HFF-Myc (cell line): Measurements from ENCODE around the gene PPARG.

Experiments
- DNase-seq: peaks from one replicate; pipeline ENCODE4 v3.0.0-alpha.2; 2011; ENCODE audit warnings: low read depth; ENCODE audit errors: extremely low read depth
- H3K4me3 ChIP-seq: replicated peaks from 2 replicates; pipeline ENCODE4 v1.5.1; 2011; ENCODE audit warnings: low read depth, mild to moderate bottlenecking, control low read depth, low read length
- TF ChIP-seq, protein P1 (sequence below): IDR thresholded peaks from 2 replicates; pipeline ENCODE4 v1.5.1; 2012; ENCODE audit warnings: mild to moderate bottlenecking, low read depth, low read length, control low read depth; ENCODE audit errors: missing control alignments

PPARG gene

DNA sequence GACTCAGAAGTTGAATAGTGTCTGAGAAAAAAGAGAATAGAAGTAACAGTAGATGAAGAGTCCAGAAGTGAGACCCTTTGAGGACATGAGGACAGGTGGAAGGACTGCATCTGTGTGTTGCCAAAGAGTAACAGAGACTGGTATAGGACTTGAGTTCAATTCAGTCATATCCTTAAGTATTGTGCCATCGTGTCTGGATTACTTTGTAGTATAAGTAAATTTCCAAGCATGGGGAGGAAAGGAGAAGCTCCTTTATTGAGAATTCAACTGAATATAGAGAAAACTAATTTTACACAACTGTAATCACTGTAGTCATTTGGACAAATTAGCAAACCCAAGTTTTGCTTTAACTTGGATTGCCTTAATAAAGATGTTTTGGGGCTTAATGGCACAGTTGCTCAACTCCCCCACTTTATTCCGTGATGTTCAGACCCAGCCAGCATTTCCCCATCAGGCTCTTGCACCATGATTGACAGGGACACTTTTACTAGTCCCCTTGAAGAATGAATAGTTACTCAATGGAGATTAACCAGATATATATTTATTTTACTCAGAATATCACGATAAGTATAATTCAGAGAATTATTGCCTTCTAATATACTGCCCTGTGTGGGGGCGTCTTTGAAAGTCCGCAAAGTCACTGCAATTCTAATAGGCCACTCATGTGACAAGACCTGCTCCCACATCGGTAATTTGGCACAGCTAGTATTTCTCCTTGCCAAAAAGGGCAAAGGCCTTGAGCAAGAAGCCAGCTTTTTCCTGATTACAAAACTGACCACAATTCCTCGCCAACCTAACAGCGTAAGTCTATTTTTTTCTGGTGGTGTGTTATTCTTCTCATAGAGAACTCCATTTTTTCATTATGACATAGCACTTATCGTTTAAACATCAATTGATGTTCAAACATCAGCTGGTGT is 61.3 kb downstream of the PPARG start:
- TF ChIP-seq, protein P1, sequence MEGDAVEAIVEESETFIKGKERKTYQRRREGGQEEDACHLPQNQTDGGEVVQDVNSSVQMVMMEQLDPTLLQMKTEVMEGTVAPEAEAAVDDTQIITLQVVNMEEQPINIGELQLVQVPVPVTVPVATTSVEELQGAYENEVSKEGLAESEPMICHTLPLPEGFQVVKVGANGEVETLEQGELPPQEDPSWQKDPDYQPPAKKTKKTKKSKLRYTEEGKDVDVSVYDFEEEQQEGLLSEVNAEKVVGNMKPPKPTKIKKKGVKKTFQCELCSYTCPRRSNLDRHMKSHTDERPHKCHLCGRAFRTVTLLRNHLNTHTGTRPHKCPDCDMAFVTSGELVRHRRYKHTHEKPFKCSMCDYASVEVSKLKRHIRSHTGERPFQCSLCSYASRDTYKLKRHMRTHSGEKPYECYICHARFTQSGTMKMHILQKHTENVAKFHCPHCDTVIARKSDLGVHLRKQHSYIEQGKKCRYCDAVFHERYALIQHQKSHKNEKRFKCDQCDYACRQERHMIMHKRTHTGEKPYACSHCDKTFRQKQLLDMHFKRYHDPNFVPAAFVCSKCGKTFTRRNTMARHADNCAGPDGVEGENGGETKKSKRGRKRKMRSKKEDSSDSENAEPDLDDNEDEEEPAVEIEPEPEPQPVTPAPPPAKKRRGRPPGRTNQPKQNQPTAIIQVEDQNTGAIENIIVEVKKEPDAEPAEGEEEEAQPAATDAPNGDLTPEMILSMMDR = no peak
- no peak for DNase-seq
- no peak overlapping the region for H3K4me3 ChIP-seq

DNA sequence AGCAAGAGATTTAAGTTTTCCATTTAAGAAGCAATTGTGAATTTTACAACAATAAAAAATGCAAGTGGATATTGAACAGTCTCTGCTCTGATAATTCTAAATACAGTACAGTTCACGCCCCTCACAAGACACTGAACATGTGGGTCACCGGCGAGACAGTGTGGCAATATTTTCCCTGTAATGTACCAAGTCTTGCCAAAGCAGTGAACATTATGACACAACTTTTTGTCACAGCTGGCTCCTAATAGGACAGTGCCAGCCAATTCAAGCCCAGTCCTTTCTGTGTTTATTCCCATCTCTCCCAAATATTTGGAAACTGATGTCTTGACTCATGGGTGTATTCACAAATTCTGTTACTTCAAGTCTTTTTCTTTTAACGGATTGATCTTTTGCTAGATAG is 62.3 kb downstream of the PPARG start:
- DNase-seq = no peak
- no peak overlapping the region for H3K4me3 ChIP-seq
- TF ChIP-seq, protein P1 = no peak

DNA sequence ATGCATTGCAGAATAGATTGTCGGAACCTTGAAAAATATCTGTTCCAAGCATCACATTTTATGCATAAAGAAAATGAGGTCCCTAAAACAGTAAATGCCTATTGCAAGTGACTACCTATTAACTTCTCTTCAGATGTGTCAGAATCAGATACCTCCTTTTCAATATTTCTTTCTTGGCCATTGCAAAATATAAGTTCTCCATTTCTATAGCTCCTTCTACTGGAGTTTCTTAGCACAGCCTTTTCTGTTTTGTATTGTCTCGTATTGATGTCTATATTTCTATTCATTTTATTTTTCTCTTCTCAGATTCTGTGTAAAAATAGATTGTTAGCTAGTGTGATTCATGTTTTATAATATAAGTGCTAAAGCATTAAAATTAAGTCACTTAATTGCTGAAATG is 63.4 kb downstream of the PPARG start:
- H3K4me3 ChIP-seq = no peak overlapping the region
- TF ChIP-seq, protein P1 = no peak
- no peak for DNase-seq

DNA sequence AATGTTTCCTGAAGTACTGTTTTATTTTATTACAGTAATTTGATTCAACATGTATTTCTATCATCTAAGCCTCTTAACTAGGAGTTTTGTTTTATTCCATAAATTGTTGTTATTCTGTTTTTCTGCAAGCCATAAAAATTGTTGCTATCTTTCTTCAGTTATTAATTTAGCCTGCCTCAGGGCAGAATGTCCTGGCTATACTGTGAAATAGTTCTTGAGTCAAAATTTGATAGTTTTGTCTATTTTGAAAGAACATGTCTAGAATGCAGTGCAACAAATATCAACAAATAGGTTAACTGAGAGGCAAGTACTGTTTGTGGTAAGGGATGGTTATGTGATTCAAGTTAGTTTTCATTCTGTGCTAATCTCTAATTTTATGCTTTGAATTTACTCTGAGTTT is 63.9 kb downstream of the PPARG start:
- TF ChIP-seq, protein P1 = no peak
- no peak overlapping the region for H3K4me3 ChIP-seq
- no peak for DNase-seq

DNA sequence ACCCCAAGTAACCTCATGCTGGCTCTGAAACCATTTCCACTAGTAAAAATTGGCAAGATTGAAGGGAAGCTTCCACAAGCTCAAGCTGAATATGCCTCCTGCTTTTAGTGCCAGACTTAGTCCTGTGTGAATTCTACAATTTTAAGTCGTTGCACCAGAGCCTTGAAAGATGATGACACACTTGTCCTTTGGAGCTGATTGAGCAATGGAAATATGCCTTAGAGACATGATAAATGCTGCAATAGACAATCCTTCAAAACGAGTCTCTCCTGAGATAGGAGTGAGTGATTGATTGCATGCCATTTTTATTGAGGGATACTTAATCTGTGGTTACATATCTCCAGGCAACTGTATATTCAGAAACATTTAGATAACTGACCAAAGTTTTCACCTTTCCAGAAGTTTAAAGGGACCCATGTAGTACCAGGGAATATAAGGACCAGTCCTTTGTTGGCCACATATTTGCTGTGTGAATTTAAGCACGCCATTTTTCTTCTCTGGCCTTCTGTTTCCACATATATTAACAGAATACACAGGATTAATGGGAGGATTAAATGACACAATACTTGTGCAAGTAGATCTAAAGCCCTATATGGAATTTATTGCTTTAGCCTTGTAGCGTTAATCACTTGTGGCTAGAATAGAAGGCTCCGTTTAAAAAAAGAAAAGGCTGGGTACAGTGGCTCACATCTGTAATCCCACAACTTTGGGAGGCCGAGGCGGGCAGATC is 65.1 kb downstream of the PPARG start:
- no peak for DNase-seq
- H3K4me3 ChIP-seq = no peak overlapping the region
- TF ChIP-seq, protein P1 = no peak

DNA sequence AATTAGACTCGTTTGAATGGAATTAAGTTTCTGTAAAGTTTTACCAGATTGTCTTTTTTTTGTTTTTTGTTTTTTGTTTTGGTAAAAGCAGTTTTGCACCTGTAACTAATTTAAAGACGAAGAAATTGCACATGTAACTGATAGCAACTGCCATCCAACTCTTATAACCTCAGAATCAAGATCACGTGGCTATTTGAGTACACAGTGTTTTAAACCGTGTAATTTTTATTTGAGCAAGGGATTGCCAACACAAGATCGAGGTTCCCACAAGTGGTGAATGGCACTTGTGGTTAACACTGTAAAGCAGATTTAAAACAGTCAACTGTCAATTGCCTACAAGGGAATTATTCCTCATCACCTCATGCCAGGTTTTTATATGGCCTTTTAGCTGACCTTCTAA is 67.3 kb downstream of the PPARG start:
- TF ChIP-seq, protein P1 = no peak
- DNase-seq = no peak

More for the DNA sequence above, 67.3 kb downstream of the PPARG start:
- H3K4me3 ChIP-seq = no peak overlapping the region
